Omental fat pad (tissue), 4 donors: Measurements from ENCODE around the gene UCK1. TPM values are rescaled to one million over a fixed set of nuclear protein-coding genes. Genes with fewer than 3 reads are reported as not detected.

Experiments
- ATAC-seq: fragments of 150-250 bp; one replicate; pipeline ENCODE4 v1.9.1; 2016; ENCODE audit warnings: mild to moderate bottlenecking, moderate library complexity; ENCODE audit not compliant: low FRiP score
- DNase-seq: peaks from one replicate; pipeline ENCODE4 v3.0.0-alpha.2; 2019; ENCODE audit warnings: low spot score
- total RNA-seq, 4 donors: library from RNA; depleted of rRNA; stranded (reverse); fragments of >200 nt; gene quantifications; one replicate each; pipeline ENCODE4 v1.1.0, GENCODE V29; 2016
- TF ChIP-seq, protein P1 (sequence below), 3 donors: fragments of 450-650 bp; IDR thresholded peaks; one replicate each; pipeline ENCODE4 v1.5.1; 2016 to 2017; ENCODE audit warnings: antibody characterized with exemption in 3 of 3, mild to moderate bottlenecking in 3 of 3, moderate library complexity in 2 of 3

Gene UCK1
- total RNA-seq, 4 donors from 2014 or later: 25.0 to 38.5 (median 32.7) TPM

GRCh38 chr9:131483319-131484050 lies 47.6 kb downstream of the UCK1 start:
- ATAC-seq (no peak), DNase-seq (no peak)
- TF ChIP-seq, protein P1, sequence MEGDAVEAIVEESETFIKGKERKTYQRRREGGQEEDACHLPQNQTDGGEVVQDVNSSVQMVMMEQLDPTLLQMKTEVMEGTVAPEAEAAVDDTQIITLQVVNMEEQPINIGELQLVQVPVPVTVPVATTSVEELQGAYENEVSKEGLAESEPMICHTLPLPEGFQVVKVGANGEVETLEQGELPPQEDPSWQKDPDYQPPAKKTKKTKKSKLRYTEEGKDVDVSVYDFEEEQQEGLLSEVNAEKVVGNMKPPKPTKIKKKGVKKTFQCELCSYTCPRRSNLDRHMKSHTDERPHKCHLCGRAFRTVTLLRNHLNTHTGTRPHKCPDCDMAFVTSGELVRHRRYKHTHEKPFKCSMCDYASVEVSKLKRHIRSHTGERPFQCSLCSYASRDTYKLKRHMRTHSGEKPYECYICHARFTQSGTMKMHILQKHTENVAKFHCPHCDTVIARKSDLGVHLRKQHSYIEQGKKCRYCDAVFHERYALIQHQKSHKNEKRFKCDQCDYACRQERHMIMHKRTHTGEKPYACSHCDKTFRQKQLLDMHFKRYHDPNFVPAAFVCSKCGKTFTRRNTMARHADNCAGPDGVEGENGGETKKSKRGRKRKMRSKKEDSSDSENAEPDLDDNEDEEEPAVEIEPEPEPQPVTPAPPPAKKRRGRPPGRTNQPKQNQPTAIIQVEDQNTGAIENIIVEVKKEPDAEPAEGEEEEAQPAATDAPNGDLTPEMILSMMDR (IDR thresholded peaks at IDR 0.05): no peak

- TF ChIP-seq, protein P1 (IDR thresholded peaks at IDR 0.05): no peak
- DNase-seq: no peak
- no peak for ATAC-seq
These were observed 48.6 kb downstream of the UCK1 start for GRCh38 chr9:131482343-131483006.

DNA sequence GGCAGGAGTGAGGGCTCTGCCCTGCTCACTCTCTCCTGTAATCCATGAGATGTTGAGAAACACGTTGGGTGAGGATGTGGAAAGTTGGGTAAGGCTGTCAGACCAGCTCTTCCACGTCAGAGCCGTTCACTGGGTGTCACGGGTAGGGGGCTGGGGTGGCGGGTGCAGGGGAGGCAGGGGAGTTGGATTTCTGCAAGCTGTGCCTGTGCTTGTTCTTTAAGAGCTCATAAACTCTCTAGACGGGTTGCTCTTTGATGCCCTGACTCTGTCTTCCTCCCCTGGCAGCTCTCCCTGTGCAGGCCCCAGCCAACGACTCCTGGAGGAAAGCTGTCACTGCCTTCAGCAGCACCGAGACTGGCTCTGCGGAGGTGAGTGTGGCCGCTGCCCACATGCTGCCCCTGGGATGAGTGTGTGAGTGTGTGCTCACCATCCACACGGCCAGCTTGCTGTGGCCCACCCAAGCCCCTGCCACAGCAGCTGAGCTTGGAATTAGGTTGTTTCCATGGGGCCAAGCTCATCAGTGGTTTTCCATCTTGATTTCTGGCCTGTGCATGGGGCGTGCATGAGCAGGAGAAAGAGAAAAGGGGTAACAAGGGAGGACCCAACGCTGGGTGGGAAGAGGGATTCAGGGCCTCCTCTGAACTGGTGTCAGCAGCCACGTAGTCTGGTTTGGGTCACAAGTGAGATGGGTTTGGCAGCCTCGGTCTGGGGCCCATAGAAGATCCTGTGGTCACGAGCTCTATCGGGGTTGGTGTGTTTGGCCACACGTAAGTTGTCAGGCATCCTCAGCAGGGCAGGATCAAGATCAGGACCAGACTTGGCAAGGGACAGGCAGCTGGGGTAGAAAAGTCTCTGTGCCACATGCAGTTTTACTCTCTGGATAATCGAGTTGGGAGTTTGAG lies 49.4 kb downstream of the UCK1 start:
- TF ChIP-seq, protein P1 (IDR thresholded peaks at IDR 0.05): no peak
- DNase-seq (no peak), ATAC-seq (no peak)

GRCh38 chr9:131480258-131480657 lies 50.8 kb downstream of the UCK1 start:
- TF ChIP-seq, protein P1 (IDR thresholded peaks at IDR 0.05): no peak
- DNase-seq (no peak), ATAC-seq (no peak)

- no peak for DNase-seq
- no peak for ATAC-seq
- TF ChIP-seq, protein P1 (IDR thresholded peaks at IDR 0.05): no peak
These were observed 52.2 kb downstream of the UCK1 start for GRCh38 chr9:131478911-131479310.

DNA sequence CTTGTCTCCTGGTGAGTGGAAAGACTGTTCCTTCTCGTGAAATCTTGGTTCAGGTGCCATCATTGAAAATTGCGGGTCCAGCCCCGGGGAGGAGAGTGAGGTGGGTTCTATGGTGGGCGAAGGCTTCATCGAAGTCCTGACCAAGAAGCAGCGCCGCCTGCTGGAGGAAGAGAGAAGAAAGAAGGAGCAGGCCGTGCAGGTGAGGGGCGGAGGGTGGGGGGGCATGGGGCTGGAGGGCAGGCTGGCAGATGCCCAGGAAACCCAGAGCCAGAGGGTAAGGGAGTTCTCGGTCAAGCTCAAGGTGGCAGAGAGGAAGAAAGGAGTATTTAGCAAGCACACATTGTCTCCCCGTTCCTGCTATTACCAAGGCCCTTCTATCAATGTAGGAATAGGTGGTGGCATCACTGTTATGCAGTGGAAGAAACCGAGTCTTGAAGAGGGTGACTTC lies 52.6 kb downstream of the UCK1 start:
- TF ChIP-seq, protein P1 (IDR thresholded peaks at IDR 0.05): no peak
- ATAC-seq (no peak), DNase-seq (no peak)
